OCI-LY1 (cell line): ENCODE results near the gene EIF2B2.

ENCODE experiments used
- EZH2 ChIP-seq: fragments of 200-600 bp; sonication (generic), shearing (Covaris generic); IDR thresholded peaks from 2 replicates; pipeline ENCODE4 v1.8.0; 2017; ENCODE audit warnings: borderline replicate concordance, mixed run types, mild to moderate bottlenecking, antibody characterized with exemption, low read length, moderate library complexity, mixed read lengths
- TF ChIP-seq, protein P1 (sequence below): fragments of 200-600 bp; sonication (generic), shearing (Covaris generic); IDR thresholded peaks from 2 replicates; pipeline ENCODE4 v1.5.1; 2017; ENCODE audit warnings: mild to moderate bottlenecking, antibody characterized with exemption, low read length, moderate library complexity, mixed read lengths

DNA sequence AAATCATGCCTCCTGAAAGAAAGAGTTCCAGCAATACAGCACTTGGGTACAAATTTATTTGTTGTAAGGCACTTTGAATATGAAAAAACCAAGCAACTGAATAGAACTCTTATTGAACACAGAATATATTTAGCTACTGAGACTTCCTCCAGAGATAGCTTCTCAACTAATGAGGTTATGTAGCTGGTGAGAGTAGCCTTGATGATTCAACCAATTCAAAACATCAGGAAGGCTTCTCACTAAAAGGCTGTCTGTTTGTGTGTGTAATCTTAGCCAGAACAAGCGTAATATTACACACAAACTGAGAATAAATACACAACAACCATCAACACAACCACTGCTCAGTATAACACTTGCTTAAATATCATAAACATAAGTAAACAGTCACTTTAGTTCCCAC lies 20.4 kb downstream of the EIF2B2 start:
- TF ChIP-seq, protein P1, sequence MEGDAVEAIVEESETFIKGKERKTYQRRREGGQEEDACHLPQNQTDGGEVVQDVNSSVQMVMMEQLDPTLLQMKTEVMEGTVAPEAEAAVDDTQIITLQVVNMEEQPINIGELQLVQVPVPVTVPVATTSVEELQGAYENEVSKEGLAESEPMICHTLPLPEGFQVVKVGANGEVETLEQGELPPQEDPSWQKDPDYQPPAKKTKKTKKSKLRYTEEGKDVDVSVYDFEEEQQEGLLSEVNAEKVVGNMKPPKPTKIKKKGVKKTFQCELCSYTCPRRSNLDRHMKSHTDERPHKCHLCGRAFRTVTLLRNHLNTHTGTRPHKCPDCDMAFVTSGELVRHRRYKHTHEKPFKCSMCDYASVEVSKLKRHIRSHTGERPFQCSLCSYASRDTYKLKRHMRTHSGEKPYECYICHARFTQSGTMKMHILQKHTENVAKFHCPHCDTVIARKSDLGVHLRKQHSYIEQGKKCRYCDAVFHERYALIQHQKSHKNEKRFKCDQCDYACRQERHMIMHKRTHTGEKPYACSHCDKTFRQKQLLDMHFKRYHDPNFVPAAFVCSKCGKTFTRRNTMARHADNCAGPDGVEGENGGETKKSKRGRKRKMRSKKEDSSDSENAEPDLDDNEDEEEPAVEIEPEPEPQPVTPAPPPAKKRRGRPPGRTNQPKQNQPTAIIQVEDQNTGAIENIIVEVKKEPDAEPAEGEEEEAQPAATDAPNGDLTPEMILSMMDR: no peak
- no peak for TF ChIP-seq EZH2
